AG08395 (cell line): Measurements from ENCODE around the gene PSMC3IP.
"Not testable (repeated sequence)": the region's sequence is repeated elsewhere in the genome, so short reads cannot be mapped to it uniquely, and the experiment has no call there.

ENCODE experiments used
- DNase-seq: peaks from one replicate; pipeline ENCODE4 v3.0.0; 2012; ENCODE audit warnings: mixed read lengths, low spot score

The PSMC3IP gene

DNA sequence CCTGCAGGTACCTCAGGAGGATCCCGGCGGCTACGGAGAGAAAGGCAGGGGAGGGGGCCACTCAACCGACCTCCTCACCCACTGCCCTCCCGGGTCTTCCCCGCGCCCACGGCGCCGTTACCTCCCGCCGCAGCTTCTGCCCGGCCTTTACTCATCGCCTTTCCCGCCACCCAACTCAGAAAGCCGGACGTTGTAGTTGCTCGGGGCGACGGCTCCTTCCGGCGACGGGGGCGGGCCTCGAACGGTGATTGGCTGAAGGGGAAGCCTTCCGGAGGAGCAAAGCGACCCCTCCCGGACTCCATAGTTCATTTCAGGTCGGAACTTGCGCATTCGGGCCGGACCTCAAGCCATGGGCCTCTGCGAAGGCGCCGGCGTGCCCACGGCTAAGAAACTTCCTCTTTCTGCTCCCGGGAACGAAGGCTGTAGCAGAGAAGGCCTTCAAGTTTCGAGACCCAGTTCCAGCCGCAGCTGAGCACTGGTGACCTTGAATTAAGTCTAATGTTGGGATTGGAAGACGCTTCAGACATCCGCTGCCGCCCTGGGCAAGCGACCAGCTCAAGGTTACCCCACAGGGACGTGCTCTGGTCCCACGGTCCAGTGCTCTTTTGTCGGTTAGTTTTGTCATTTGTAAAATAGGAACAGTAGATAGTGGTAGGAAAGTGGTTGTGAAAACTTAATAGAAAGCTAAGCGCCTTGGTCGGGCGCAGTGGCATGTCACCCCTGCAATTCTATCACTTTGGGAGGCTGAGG is at the start of gene PSMC3IP:
Gene PSMC3IP, minus strand, starts transcription at position 198 of the 750 bp plus-strand sequence. Its CDS starts 43 bp downstream, at position 155.
- peak; percentile 99 for DNase-seq

GRCh38 chr17:42623732-42624596 is 46.4 kb upstream of the PSMC3IP start:
- no peak for DNase-seq

DNA sequence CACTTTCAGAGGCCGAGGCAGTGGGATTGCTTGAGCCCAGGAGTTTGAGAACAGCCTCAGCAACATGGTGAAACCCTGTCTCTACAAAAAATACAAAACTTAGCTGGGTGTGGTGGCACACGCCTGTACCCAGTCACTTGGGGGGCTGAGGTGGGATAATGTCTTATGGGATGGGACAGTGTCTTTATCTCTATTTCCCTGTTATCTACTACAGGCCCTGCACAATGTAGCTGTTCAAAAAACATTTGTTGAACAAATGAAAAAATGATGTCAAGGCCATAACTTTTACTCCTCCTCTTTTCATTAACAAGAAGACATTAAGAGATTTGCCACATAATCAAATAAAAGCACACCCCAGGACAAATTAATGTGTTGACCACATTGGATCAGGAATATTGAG is 45.7 kb upstream of the PSMC3IP start:
- DNase-seq: no peak

DNA sequence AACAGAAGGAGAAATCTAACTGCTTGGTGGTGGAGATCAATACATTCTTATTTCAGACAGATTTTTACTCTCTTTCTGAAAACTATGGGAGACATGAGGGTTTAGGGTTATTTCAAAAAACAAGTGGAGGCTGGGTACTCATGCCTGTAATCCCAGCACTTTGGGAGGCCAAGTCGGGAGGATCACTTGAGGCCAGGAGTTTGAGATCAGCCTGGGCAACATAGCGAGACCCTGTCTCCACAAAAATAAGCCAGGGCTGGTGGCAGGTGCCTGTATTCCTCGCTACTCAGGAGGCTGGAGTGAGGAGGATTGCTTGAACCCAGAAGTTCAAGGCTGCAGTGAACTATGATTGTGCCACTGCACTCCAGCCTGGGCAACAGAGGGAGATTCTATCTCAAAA is 44.5 kb upstream of the PSMC3IP start:
- not testable (repeated sequence) for DNase-seq

GRCh38 chr17:42618442-42619150 is 41.1 kb upstream of the PSMC3IP start:
- DNase-seq: peak; percentile 10

DNA sequence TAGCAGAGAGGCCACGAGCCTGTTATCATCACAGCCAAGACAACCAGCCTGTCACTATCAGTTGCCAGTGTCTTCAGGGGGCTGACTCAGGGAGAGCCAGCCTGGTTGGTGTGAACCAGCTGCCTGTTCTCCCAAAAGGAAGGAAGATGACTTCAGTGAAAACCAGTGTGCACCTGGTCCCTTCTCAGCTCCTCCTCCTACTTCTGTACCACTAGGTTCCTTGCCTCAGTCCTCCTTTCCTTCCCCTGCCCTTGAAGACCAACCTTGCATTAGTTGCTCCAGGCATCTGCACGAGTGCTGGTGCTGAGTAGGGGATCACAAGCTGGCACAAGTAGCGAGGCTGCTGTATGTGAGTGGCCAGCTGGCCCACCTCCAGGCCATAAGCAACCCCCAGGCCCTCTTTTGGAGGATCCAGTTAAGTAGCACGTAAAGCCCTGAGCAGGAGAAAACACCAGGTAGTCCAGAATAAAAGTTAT is 40.5 kb upstream of the PSMC3IP start:
- DNase-seq: no peak

DNA sequence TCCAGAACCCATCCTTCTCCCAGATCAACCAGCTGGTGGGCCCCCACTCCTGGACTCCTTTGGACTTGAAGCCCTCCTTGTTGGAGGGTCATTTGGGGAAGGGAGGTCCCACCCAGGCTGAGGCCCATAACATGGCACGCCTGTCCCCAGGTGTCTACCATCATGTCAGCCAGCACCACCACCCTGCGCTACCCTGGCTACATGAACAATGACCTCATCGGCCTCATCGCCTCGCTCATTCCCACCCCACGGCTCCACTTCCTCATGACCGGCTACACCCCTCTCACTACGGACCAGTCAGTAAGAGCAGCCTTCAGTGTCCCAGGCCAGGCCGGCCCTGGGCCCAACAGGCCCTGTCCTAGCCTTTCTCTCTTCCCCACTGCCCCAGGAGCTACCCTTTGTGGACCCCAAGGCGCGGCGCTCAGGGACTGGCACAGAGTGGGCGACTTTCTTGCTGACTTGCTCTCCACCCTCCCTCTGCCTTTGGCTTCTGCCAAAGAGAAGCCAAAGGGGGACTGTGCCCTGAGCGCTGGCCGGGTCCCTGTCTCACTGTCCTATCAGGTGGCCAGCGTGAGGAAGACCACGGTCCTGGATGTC is 36.3 kb upstream of the PSMC3IP start:
- DNase-seq: no peak

GRCh38 chr17:42612013-42612412 is 34.5 kb upstream of the PSMC3IP start:
- DNase-seq: no peak

DNA sequence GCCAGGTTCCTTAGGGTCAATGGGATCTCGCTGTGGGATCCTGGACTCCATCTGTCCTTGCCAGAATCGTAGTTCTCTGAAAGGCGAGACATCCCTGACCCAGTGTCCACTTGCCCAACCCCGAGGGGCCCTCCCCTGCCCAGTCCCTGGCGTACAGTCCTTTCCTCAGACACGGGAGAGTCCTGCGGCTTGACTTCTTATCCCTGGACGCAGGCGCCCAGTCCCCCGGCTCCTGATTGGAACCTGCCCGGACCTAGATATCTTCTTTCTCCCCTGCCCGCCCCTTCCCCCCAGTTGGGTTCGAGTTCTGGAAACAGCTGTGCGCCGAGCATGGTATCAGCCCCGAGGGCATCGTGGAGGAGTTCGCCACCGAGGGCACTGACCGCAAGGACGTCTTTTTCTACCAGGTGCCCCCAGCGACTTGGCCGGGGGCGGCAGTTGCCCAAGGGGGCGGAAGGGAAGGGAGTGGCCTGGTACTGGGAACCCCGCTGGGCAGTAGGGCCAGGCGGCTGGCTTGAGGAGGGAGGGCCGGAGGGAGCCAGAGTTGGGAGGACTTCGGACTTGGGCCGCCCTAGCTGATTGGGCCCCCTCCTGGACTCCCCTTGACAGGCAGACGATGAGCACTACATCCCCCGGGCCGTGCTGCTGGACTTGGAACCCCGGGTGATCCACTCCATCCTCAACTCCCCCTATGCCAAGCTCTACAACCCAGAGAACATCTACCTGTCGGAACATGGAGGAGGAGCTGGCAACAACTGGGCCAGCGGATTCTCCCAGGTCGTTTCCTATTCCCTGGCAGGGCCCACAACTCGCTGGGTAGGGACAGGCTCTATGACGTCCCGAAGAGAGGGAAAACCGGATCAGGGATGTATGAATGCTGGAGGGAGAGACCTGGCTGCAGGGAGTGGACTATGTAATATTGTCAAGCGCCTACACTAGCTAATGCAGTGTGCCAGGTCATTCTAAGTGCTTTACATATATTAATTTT is 32.6 kb upstream of the PSMC3IP start:
- DNase-seq: not testable (repeated sequence)

- DNase-seq: peak; percentile 100
These were observed 31.8 kb upstream of the PSMC3IP start, which contains the start of the genes RETREG3 and TUBG1 for GRCh38 chr17:42609182-42609813. Gene RETREG3, minus strand, starts transcription at chr17:42609374. Its CDS starts 50 bp downstream, at chr17:42609324. Gene TUBG1, plus strand, starts transcription at chr17:42609683. Its CDS starts 55 bp downstream, at chr17:42609738.

GRCh38 chr17:42608305-42609181 is 31.0 kb upstream of the PSMC3IP start:
- DNase-seq: no peak

GRCh38 chr17:42607769-42608168 is 30.2 kb upstream of the PSMC3IP start:
- DNase-seq: no peak

DNA sequence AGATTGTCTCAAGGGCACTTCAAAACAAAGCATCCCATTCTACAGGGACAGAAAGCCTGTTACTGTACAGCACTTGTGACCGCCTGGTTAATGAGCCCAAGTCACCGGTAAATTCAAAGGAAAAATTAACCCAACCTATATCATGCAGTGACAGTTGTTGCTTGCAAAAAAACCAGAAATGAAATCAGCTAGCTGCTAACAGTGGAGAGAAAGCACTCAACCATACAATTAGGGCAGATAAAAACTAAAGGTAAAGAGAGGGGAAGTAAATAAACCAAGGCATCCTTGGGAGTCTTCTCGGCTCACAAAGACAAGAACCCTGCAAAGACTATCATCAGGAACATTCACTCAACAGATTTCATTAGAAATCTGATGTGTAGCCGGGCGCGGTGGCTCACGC is 25.8 kb upstream of the PSMC3IP start:
- no peak for DNase-seq

- DNase-seq: no peak
These were observed 21.4 kb upstream of the PSMC3IP start for GRCh38 chr17:42598905-42599304.

GRCh38 chr17:42596386-42596785 is 18.9 kb upstream of the PSMC3IP start:
- no peak for DNase-seq

DNA sequence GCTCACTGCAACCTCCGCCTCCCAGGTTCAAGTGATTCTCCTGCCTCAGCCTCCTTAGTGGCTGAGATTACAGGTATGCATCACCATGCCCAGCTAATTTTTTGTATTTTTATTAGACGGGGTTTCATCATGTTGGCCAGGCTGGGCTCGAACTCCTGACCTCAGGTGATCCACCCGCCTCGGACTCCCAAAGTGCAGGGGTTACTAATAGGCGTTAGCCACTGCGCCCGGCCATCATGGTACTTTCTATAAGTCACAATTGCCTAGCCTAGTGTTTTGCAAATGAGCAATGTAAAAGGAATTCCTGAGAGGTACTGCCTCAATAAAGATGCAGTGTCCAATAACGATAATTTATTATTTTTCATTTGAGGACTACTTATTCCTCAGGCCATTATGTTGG is 13.9 kb upstream of the PSMC3IP start:
- DNase-seq: no peak

GRCh38 chr17:42590886-42591285 is 13.4 kb upstream of the PSMC3IP start:
- DNase-seq: no peak

DNA sequence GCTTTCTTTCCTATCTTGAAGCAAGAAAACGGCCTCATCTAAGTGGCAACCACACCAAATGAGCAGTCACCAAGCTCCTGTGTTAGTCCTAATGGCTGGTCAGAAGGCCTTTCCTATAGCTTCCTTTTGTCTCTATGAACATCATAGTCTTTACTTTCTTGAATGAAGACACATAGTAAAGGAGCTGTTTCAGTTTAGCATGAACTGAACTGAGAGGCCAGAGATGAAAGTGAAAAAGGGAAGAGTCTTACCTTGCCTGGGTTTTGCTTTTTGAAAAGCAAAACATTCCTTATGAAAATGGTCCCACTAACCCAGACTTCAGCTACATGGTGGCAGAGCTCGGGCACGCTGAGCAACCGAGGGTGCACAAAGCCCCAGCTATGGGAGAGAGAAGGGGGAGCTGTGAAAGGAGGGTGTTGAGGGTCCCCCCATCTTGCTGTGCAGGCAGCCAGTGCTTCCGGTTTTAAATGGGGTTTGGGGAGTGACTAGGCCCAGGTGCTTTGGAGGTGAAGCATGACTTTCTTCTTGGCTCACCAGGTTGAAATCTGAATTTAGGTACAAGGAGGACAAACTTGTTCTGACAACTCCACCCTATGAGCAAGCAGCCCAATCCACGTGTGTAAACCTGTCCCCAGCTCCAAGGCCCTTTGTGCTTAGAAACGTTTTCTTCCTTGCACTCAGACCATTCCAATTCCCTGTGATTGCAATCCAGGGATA is 9.1 kb upstream of the PSMC3IP start:
- no peak for DNase-seq
